DMS 273 (cell line): ENCODE measurements around the gene HTR1E.
"Not testable (repeated sequence)": the region's sequence is repeated elsewhere in the genome, so short reads cannot be mapped to it uniquely, and the experiment has no call there.

Source experiments
- DNase-seq: peaks from one replicate; lab custom pipeline; 2025; ENCODE audit not compliant: unreplicated experiment; lab: John Stamatoyannopoulos, UW

HTR1E gene, protein sequence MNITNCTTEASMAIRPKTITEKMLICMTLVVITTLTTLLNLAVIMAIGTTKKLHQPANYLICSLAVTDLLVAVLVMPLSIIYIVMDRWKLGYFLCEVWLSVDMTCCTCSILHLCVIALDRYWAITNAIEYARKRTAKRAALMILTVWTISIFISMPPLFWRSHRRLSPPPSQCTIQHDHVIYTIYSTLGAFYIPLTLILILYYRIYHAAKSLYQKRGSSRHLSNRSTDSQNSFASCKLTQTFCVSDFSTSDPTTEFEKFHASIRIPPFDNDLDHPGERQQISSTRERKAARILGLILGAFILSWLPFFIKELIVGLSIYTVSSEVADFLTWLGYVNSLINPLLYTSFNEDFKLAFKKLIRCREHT

DNA sequence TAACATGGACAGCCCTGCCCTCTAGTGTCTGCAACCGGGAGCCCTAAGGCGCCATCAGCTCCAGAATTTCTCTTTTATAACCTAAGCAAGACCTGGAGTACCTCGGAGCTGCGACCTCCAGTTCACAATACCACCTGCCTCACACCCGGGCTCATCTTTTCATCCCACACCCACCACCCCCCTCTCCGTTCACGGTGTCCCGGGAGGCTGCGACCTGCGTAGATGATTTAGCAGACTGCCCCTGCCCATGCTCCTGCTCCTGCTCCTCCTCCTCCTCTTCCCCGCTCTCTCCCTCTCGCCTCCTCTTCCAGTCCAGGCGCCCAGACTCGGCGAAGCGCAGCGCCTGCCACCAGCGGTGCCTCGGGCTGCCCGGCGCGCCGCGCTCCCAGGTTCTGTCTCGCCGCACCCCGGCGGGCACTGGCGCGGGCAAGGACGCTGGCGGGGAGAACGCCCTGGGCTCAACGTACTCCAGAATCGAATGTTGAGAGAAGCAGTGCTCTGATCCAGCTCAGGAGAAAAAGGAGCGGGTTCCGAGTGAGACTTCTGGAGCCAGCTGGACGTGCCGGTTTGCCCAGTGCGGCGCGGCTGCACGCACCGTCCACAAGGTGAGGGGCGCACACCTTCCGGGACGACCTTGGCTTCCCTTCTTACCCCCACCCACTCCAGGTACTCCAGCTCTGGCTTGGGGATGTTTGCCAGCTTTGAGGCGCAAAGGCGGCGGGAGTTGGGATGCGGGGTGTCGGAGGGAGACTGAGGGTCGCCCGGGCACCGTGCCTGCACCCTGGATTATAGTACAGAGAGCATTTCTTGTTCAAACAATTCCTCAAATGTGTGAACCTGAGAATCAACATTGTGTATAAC lies at the start of gene HTR1E:
TSS of gene HTR1E (plus strand) at position 310 of the 861 bp plus-strand sequence. CDS start 77,807 bp downstream, outside the sequence.
- peak; percentile 82 for DNase-seq

DNA sequence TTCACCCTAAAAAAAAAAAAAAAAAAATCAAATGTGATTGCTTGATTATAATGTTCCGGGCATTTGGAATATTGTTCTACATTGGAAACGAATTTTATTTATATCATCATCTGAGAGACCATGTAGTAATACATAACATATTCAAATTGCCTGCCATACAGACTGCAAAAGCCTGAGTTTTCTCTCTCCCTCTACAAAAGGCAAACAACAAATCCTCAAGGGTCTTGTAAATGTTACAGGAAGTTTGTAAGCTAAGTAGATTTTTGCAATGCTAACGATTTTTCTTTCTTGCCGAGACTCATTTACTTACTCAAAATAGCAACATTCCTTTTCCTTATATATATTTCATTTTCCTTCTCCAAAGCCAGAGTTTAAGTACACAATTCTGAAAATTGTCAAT lies 49.0 kb upstream of the HTR1E start:
- DNase-seq, result no peak

DNA sequence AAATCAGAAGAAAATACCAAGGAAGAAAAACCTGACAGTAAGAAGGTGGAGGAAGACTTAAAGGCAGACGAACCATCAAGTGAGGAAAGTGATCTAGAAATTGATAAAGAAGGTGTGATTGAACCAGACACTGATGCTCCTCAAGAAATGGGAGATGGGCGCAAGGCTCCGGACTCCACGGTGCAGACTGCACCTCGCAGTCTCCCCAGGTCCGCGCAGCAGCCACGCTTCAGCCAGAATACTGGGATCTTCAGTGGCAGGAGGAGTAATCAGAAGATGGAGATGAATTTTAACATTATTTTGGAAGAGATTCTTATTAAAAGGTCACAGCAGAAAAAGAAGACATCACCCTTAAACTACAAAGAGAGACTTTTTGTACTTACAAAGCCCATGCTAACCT lies 40.1 kb upstream of the HTR1E start:
- not testable (repeated sequence) for DNase-seq

DNA sequence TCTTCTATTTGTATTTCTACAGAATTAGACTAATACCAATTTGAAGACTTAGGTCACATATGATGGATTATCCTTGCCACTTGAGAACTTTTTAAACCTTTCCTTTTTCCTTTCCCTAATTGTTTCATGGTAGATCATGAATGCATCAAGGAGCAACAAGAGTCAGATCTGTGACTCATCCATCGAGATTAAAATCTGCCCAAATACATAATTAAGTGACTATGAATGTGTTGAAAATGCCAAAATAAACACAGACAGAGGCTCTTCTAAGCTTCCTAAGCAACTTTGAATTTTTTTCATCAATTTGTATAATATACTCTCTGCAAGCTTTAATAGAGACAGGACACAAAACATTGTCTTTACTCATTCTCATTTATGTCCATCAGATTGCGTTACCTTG lies 23.5 kb upstream of the HTR1E start:
- no peak for DNase-seq

DNA sequence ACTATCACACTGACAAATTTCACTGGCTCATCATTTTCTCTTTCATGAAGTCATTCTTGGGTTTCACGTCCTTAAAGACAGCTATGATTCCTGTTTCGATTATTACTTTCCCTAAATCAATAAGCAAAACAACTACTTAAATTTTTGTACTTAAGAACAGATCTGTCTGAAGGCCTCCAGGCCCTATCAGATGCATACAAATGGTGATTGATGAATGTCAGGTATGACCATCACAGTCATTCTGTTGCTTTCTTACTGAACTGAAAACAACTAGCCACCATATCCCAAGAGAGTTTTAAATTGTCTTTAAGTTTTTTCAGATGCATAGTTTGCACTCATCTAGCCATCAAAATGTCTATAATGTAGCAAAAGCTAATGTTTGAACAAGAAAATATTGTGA lies 20.9 kb upstream of the HTR1E start:
- no peak for DNase-seq

DNA sequence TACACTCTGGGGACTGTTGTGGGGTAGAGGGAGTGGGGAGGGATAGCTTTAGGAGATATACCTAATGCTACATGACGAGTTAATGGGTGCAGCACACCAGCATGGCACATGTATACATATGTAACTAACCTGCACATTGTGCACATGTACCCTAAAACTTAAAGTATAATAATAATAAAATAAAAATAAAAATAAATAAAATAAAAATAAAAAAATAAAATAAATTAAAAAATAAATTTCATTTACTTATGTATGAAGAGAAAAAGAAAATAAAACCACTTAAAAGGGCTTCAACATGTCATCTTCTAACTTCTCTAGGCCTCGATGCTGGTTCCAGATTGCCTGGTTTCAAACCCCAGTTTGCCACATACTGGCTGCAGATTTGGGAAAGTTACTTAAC lies 10.2 kb upstream of the HTR1E start:
- not testable (repeated sequence) for DNase-seq

DNA sequence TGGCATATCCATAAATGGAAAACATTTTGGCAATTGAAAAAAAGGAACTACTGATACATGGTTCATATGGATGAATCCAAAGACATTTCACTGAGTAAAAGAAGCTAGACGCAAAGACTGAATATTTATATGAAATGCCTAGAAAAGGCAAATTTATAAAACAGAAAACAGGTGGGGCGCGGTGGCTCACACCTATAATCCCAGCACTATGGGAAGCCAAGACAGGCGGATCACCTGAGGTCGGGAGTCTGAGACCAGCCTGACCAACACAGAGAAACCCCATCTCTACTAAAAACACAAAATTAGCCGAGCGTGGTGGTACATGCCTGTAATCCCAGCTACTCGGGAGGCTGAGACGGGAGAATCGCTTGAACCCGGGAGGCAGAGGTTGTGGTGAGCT lies 9.5 kb upstream of the HTR1E start:
- DNase-seq, result not testable (repeated sequence)

DNA sequence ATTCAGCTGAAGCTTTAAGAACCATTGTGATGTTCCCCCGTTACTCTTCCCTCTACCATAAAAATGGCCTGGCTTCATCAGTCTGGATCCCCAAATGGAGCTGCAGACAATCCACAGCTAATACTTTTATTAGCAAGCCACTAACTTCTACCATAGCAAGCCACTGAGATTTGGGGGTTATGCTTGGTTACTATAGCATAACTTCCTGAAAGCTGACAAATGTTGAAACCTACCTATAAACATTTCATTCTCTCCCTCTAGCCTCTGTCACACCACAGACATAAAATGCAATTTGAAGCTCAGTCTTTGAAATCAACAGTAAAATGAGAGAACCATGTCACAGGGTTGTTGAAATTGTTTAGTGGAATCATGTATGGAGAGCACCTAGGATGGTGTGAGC lies 3.0 kb upstream of the HTR1E start:
- DNase-seq, result no peak

DNA sequence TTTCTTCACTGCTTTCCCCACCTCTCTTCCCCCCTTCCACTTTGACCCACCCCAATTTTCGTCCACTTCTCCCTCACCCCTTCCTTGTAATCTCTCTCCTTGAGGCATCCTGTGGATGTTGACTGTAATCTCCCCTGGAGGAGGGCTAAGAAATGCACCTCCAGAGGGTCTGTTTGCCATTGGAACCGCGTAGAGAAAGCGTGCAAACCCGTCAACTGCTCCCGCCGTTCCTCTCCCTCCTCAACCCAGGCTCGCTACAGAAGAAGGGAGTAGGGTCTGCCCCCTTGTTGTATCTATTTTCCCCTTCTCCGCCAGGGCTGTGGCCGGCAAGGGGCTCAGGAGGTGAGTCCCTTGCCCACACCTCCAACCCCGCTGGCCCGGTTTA lies 502 bp upstream of the HTR1E start:
- DNase-seq, result no peak

DNA sequence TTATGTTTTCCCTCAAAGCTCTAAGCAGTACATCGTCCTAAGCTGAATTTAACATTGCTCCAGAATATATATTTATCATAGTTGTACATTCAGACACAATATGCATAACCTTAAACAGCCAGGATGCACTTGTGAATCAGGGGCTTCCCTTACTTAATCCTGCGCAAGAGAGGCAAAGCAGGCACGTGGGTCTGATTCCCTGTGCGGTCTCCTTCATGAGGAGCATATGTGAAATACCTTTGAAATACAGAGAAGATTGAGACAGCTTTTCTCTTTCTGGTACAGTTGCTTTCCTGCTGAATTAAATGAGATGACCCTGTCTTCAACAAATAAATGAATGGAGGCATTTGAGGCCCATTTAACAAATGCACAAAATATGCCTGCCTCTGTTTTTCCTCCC lies 1.5 kb downstream of the HTR1E start:
- no peak for DNase-seq

DNA sequence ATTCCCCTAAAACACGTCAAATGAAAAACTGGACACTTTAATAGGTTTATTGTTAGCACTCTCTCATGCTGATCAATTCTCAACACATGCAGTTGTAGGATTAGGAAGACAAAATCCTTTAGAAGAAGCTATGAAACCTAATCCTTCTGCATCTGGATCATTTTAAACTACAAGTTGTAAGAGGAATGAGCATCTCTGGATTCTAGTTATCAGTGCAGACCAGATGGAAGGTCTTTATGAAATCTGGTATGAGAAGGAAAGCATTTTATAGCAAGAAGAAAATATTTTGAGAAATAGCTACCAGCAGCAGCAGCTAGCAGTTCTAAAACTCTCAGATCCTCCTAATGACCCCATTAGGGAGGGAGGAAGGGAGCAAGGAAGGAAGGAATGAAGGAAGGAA lies 4.1 kb downstream of the HTR1E start:
- no peak for DNase-seq

DNA sequence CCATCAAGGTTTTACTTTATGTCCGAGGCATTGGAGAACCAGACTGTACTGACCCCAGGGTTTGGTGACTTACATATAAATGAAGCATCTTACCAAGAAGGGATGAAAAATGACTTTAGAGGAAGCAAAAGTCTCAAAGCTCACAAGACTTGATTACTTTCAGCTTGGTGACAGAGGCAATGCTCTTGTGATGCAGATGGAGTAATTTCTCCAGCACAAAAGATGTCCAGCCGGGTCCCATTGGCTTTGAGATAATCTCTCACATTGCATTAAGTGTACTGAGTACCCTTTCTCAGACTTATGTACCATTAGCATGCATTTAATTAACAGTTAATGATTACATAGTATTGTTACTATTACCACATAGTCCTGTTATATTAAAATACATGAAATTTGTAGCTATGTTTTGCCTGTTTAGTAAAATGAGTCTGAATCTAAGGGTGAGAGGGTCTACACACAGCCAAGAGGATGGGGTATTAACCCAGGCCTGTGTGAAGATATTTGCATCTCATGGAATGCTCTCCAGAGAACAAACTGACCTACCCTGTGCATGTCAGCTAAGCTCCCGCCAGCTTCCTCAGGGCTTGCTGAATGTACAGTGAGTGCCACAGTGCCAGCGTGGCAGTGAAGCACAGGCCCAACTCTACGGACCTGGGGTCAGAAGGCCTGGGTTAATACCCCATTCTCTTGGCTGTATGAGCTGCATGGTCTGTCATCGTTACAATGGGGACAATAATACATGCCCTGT lies 5.6 kb downstream of the HTR1E start:
- no peak for DNase-seq

DNA sequence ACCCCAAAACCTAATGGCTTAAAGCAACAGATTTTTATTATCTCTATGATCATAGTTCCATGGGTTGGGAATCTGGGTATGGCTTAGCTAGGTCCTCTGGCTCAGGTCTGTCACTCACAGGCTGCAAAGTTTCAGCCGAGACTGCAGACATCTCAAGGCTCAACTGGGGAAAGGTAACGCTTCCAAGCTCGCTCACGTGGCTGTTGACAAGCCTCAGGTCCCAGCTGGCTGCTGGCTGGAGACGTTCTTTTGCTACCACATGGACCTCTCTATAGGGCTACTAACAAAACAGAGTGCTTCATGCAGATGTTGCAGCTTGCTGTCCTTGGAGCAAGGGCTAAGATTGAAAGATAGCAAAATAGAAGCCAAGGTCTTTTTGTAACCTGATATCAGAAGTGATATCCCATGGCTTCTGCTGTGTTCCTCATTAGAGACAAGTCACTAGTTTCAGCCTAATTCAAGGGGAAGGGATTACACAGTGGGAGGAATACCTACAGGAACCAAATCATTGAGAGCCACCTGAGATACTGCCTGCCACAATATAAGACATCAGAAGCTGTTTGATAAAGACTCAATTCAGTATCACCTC lies 6.6 kb downstream of the HTR1E start:
- DNase-seq, result peak; percentile 64

DNA sequence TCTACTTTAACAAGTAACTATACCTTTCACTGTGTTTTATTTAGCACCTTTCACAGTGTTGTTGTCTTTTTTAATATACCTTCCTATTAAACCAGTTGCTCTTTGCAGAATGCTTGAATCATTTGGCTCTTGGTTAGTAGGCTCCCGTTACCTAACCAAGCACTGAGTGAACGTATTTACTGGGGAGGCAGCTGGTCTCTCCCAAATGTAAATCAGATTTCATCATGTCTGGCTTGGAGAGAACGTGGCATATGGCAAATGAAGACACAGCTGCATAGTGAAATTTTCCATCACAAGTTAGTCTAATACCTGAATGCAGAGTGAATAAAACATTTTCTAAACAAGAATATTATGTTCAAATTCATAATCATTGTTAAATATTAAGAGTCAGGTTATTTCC lies 12.4 kb downstream of the HTR1E start:
- DNase-seq, result peak; percentile 95

DNA sequence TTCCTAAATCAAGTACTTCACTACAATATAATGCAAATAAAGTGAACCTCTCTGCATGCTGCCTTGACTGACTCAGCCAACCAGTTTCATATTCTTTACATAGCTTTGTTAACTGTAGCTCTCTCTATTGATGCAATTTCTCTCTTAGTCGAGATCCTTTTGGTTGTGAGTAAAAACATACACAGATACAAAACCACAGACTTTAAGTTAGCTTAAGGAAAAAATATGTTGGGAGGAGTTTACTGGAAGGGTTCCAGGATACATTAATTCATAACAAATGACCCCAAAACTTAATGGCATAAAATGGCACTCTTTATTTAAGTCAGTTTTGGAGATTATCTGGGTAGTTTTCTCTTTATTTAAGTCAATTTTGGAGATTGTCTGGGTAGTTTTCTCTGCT lies 15.7 kb downstream of the HTR1E start:
- no peak for DNase-seq

DNA sequence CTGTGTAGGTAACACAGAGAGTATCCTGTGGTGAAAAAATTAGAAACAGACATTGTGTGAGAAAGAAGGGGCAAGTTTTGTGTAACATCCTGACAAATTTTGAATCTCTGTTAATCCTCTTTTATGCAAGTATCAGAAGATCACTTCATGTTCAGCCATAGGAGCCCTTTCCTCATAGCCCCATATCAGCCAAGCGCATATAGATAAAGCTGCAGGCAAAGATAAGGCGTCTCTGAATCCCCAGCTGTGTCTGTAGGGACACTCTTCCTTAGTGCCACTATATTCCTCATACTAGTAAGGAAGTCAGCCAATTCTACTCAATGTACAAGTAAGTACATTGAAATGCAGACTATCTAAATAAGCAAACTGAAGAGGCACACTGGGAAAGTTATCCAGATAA lies 22.3 kb downstream of the HTR1E start:
- no peak for DNase-seq

DNA sequence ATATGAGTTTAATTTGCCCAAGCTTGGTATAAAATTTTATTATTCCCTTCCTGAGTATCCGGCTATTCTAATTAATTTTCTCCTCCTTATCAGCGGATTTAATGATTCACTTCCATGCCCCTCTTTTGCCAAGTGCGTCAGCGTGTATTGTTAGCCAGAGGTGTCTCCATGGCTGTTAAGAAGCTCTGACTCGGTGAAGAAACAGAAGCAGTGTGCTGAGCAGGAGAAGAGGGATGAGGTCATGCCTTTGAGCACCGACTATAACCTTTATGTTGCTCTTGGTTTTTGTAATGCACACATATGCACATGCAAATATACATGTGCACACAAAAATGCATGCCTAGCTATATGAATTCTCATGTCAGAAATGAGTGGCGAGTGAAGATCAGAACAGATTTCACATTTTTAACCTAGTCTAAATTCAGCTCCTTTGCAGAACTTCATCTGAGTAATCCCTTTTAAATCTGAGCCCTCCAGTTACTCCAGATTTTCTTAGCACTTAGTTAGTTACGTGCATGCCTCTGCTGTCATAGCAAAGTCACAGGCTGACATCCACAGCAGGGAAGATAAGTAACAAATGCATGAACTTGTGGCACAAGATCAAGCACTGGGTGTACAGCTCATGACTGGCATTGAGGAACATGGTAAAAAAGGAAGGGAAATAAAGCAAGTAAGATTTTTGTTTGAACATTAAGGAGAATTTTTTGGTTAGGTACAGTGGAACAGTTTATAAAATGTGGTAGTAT lies 24.3 kb downstream of the HTR1E start:
- no peak for DNase-seq

DNA sequence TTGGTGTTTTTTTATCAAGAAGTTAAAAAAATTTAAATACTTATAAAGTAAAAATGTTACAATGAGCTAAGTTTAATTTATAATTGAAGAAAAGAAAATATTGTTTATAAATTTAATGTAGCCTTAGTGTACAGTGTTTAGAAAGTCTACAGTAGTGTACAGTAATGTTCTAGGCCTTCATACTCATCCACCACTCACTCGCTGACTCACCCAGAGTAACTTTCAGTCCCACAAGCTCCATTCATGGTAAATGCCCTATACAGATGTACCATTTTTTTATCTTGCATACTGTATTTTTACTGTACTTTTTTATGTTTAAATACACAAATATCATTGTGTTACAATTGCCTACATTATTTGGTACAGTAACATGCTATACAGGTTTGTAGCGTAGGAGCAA lies 26.0 kb downstream of the HTR1E start:
- DNase-seq, result no peak

DNA sequence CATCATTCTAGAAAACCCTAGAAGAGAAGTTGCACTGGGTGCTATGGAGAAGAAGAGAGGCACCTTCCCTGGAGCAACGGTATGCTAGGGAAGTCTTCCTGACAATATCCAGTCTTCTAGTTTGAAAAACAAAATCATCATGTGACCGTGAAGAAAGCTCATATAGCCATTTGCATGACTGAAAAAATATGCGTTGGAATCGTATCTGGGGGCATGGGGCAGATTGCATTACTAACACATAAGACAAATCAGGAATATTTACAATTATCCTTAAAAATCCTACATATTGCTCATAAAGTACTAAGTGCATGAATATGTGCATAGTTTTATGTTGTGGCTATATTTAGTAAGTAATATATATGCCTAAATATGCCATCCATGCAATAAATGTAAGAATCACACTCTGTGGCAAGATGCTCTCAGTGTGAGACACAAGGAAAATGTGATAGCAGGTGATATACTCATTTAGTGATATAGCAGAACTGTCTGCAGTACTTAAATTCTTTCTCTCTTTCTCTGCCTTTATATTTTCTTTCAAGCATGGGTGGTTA lies 26.8 kb downstream of the HTR1E start:
- no peak for DNase-seq

DNA sequence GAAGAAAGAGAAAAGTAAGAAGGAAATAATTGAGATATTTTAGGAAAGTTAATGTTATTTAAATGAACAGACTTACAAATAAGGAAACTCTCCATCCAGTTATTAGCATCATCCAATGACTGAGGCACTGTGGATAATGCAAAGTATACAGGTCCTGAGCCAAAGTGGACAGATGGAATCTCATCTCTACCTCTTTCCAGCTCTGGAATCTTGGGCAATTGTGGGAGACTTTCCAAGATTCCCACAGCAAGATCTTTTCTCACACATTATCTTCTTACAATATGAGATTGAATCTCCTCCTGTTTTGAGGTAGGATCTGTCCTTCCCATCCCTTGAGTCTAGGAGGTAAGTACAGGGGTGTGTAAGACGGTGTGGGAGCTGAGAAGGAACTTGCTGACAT lies 28.9 kb downstream of the HTR1E start:
- peak; percentile 10 for DNase-seq
